NT2/D1 (cell line): ENCODE results near the gene ABHD3.

Experiments
- SUZ12 ChIP-seq: IDR thresholded peaks from 2 replicates; pipeline ENCODE4 v1.6.1; 2011; ENCODE audit not compliant: insufficient read length, insufficient read depth; ENCODE audit errors: extremely low read depth
- YY1 ChIP-seq: IDR thresholded peaks from 2 replicates; pipeline ENCODE4 v1.6.1; 2011; ENCODE audit not compliant: insufficient read length, insufficient read depth
- ZNF274 ChIP-seq: IDR thresholded peaks from 2 replicates; pipeline ENCODE4 v1.6.1; 2011; ENCODE audit warnings: mild to moderate bottlenecking, low read depth, low read length

DNA sequence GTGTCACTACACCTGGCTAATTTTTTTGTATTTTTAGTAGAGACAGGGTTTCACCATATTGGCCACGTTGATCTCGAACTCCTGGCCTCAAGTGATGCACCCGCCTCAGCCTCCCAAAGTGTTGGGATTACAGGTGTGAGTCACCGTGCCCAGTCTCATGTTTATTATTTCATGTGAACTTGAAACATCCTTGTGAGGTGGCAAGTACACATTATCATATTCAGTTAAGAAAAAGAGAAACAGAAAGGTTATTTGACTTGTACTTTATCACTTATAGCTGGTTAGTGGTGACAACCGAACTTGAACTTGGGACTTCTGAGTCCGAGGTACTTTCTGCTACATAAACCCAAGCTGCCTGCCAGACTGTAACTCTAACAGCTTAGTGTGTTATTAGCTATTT lies 24.4 kb downstream of the ABHD3 start:
- TF ChIP-seq YY1 (no peak), ZNF274 (no peak), SUZ12 (no peak)
